Panc1 (cell line): ENCODE results near the gene STK24. TPM values are rescaled to one million over a fixed set of nuclear protein-coding genes. Genes with fewer than 3 reads are reported as not detected.

Experiments
- total RNA-seq: library from RNA; stranded (reverse); gene quantifications from one replicate; pipeline ENCODE4 v1.2.1, GENCODE V29; 2021; ENCODE audit not compliant: unreplicated experiment

Gene STK24
- total RNA-seq, 1 experiment from 2014 or later, result 57.3 TPM

Other genes starting within 250 kb of the STK24 start
- 0.18 TPM for gene SLC15A1, start 175.6 kb upstream of the STK24 start, total RNA-seq